Spleen (tissue), 11 donors: ENCODE measurements around the gene CD4. TPM values are rescaled to one million over a fixed set of nuclear protein-coding genes. Genes with fewer than 3 reads are reported as not detected.

Experiments used
- DNase-seq: peaks from one replicate; pipeline ENCODE4 v3.0.0-alpha.2; 2020
- H3K27ac ChIP-seq, 8 donors: fragments of 200-600 bp; sonication (generic) in 7 of 8; 1 replicate in 4 of 8; 2 replicates in 4 of 8; pipeline versions ENCODE4 v1.5.0 to v1.8.0; 2016 to 2021; ENCODE audit warnings: inconsistent platforms in 4 of 8, mild to moderate bottlenecking in 4 of 8, moderate library complexity in 1 of 8
- H3K27me3 ChIP-seq, 7 donors: fragments of 200-600 bp; sonication (generic) in 6 of 7; replicated peaks in 1 of 7; 1 replicate in 4 of 7; 2 replicates in 3 of 7; pipeline versions ENCODE4 v1.5.0 to v1.8.0; 2016 to 2021; ENCODE audit warnings: inconsistent platforms in 3 of 7, mild to moderate bottlenecking in 1 of 7
- H3K36me3 ChIP-seq, 6 donors: fragments of 200-600 bp; sonication (generic) in 5 of 6; 1 replicate in 4 of 6; 2 replicates in 2 of 6; pipeline versions ENCODE4 v1.5.0 to v1.8.0; 2016 to 2021; ENCODE audit warnings: inconsistent platforms in 2 of 6
- H3K4me1 ChIP-seq, 6 donors: fragments of 200-600 bp; sonication (generic) in 5 of 6; 1 replicate in 3 of 6; 2 replicates in 3 of 6; pipeline versions ENCODE4 v1.5.0 to v1.8.0; 2016 to 2021; ENCODE audit warnings: inconsistent platforms in 3 of 6
- H3K4me3 ChIP-seq, 8 donors: fragments of 200-600 bp; sonication (generic) in 7 of 8; 1 replicate in 4 of 8; 2 replicates in 4 of 8; pipeline versions ENCODE4 v1.5.0 to v1.8.0; 2016 to 2021; ENCODE audit warnings: inconsistent platforms in 4 of 8, mild to moderate bottlenecking in 4 of 8, moderate library complexity in 2 of 8
- H3K9me3 ChIP-seq, 8 donors: fragments of 200-600 bp; sonication (generic) in 7 of 8; 1 replicate in 4 of 8; 2 replicates in 4 of 8; pipeline versions ENCODE4 v1.5.0 to v1.8.0; 2016 to 2021; ENCODE audit warnings: inconsistent platforms in 4 of 8
- CTCF ChIP-seq, 11 experiments: fragments of 200-600 bp in 7 of 11; fragments of 450-650 bp in 4 of 11; sonication (generic) in 4 of 11; IDR thresholded peaks in 8 of 11; conservative IDR thresholded peaks in 3 of 11; 1 replicate in 7 of 11; 2 replicates in 4 of 11; pipeline versions ENCODE4 v1.4.0 to v1.8.0; 2016 to 2021; ENCODE audit warnings: antibody characterized with exemption in 11 of 11, inconsistent platforms in 4 of 11, mild to moderate bottlenecking in 1 of 11
- POLR2A ChIP-seq, 3 donors: fragments of 450-650 bp; IDR thresholded peaks; one replicate each; pipeline ENCODE4 v1.5.1; 2017; ENCODE audit warnings: antibody characterized with exemption in 3 of 3, mild to moderate bottlenecking in 1 of 3
- POLR2AphosphoS5 ChIP-seq, 3 donors: sonication (generic); formaldehyde crosslinking; IDR thresholded peaks; one replicate each; pipeline ENCODE4 v1.5.1; 2017; ENCODE audit warnings: antibody characterized with exemption in 3 of 3
- WGBS, 5 donors: extraction: QIAGEN DNeasy Blood & Tissue Kit in 3 of 5; methylation state at CpG; one replicate each; pipeline versions ENCODE4 v1.1.5 to v1.1.7; 2013 to 2018; 5-methylcytosine and 5-hydroxymethylcytosine counted together
- intact Hi-C: fragments of 100-400 bp; cut with DNase I; formaldehyde crosslinking; loops from one replicate; pipeline ENCODE4 v1.15.0; 2023; ENCODE audit warnings: low total_unique reads
- polyA plus RNA-seq, 3 donors: library from polyadenylated mRNA; stranded (reverse); fragments of 200-250 nt; gene quantifications; one replicate each; pipeline ENCODE4 v1.2.1, GENCODE V29; 2013
- total RNA-seq, 7 donors: library from RNA; depleted of rRNA in 3 of 7; stranded (reverse); fragments of >200 nt in 3 of 7; fragmentation: NEBNext Ultra II Directional in 4 of 7; extraction: Animal tissue kit (Norgen Biotek cat#: 25700) in 4 of 7; gene quantifications; one replicate each; pipeline versions ENCODE4 v1.1.0 to v1.2.1, GENCODE V29; 2016 to 2021
- donor health status: healthy with polysubstance abuse.
- donor health status: DM: no; HTN: no; CAD: no; lungs with moderate emphysema.
- donor health status: DM: no; HTN: no; CAD: no.
- donor health status: Bipolar disorder and iron deficiency.
- donor health status: healthy.
- donor health status: DM: no; HTN: no; CAD: no.
- donor health status: DM: yes; HTN: yes; CAD: no.

CD4 gene
- total and polyA plus RNA-seq, 10 donors, result 21.8 to 207 (median 151) TPM

GRCh38 chr12:6845395-6845794 lies 56.1 kb downstream of the CD4 start:
- Histone ChIP-seq H3K4me1 (peaks cover 0 to 11% (median 1%) of the 10 kb centered on the region in 6 donors), H3K27ac (no peak overlapping the region), H3K9me3 (no peaks in the 10 kb centered on the region), H3K27me3 (peaks cover 0 to 7% (median 0%) of the 10 kb centered on the region in 7 donors), H3K4me3 (no peak overlapping the region), H3K36me3 (peaks cover 0 to 42% (median 0%) of the 10 kb centered on the region in 6 donors)
- peak; percentile 71 for DNase-seq
- intact Hi-C loops, result no loop called here
- WGBS, 5 donors, result 88 to 95% (median 91%) methylated on average over 15 to 17 of the region's 17 CpGs
- no peak for TF ChIP-seq POLR2AphosphoS5 (IDR thresholded peaks at IDR 0.05)
- no peak for TF ChIP-seq CTCF (IDR thresholded peaks at IDR 0.05 in 8 of 11, conservative IDR thresholded peaks at IDR 0.05 in 3 of 11)
- TF ChIP-seq POLR2A (IDR thresholded peaks at IDR 0.05), result no peak

GRCh38 chr12:6846316-6846869 lies 57.1 kb downstream of the CD4 start:
- Histone ChIP-seq H3K27me3 (peaks cover 0 to 7% (median 0%) of the 10 kb centered on the region in 7 donors), H3K36me3 (peaks cover 0 to 42% (median 0%) of the 10 kb centered on the region in 6 donors), H3K9me3 (no peaks in the 10 kb centered on the region), H3K4me3 (no peak overlapping the region), H3K27ac (no peak overlapping the region), H3K4me1 (peaks cover 3 to 21% (median 10%) of the 10 kb centered on the region in 6 donors)
- TF ChIP-seq POLR2A (IDR thresholded peaks at IDR 0.05) (no peak), CTCF (IDR thresholded peaks at IDR 0.05 in 8 of 11, conservative IDR thresholded peaks at IDR 0.05 in 3 of 11) (no peak), POLR2AphosphoS5 (IDR thresholded peaks at IDR 0.05) (no peak)
- DNase-seq, result no peak
- 77 to 90% (median 87%) methylated on average over 7 of the region's 7 CpGs for WGBS, 5 donors
- intact Hi-C loops, result no loop called here

GRCh38 chr12:6847676-6848075 lies 58.3 kb downstream of the CD4 start:
- WGBS, 5 donors, result 91 to 100% (median 95%) methylated on average over 2 of the region's 2 CpGs

More at GRCh38 chr12:6847676-6848075, 58.3 kb downstream of the CD4 start:
- Histone ChIP-seq H3K4me3 (no peak overlapping the region), H3K27ac (no peak overlapping the region), H3K36me3 (peaks cover 0 to 42% (median 0%) of the 10 kb centered on the region in 6 donors), H3K4me1 (peaks cover 3 to 24% (median 13%) of the 10 kb centered on the region in 6 donors), H3K9me3 (no peaks in the 10 kb centered on the region), H3K27me3 (peaks cover 0 to 7% (median 0%) of the 10 kb centered on the region in 7 donors)
- no peak for TF ChIP-seq POLR2AphosphoS5 (IDR thresholded peaks at IDR 0.05)
- TF ChIP-seq POLR2A (IDR thresholded peaks at IDR 0.05), result no peak
- no peak for TF ChIP-seq CTCF (IDR thresholded peaks at IDR 0.05 in 8 of 11, conservative IDR thresholded peaks at IDR 0.05 in 3 of 11)
- intact Hi-C loops, result no loop called here
- no peak for DNase-seq
